Spinal cord (tissue), 10 donors: ENCODE results near the gene CD151. TPM values are rescaled to one million over a fixed set of nuclear protein-coding genes. Genes with fewer than 3 reads are reported as not detected.

Experiments
- DNase-seq, 6 donors: peaks; one replicate each; pipeline versions ENCODE4 v3.0.0 to v3.0.0-alpha.2; 2013 to 2015; ENCODE audit warnings: low spot score in 6 of 6, low read depth in 4 of 6
- H3K27ac ChIP-seq: one replicate; pipeline ENCODE4 v1.5.1; 2013; ENCODE audit warnings: low read depth, low read length, control low read depth
- H3K27me3 ChIP-seq: one replicate; pipeline ENCODE4 v1.6.1; 2013; ENCODE audit warnings: low read length; ENCODE audit not compliant: control insufficient read depth, insufficient read depth
- H3K36me3 ChIP-seq: one replicate; pipeline ENCODE4 v1.6.1; 2013; ENCODE audit warnings: low read length; ENCODE audit not compliant: control insufficient read depth, insufficient read depth
- H3K4me1 ChIP-seq: one replicate; pipeline ENCODE4 v1.6.1; 2013; ENCODE audit warnings: low read length; ENCODE audit not compliant: control insufficient read depth, insufficient read depth
- H3K4me3 ChIP-seq: one replicate; pipeline ENCODE4 v1.5.1; 2013; ENCODE audit warnings: low read depth, low read length, control low read depth
- H3K9me3 ChIP-seq: one replicate; pipeline ENCODE4 v1.6.1; 2013; ENCODE audit warnings: low read length; ENCODE audit not compliant: control insufficient read depth, insufficient read depth
- WGBS: methylation state at CpG from one replicate; pipeline ENCODE4 v1.1.5; 2013; ENCODE audit warnings: missing lambda C conversion rate; ENCODE audit not compliant: insufficient coverage; 5-methylcytosine and 5-hydroxymethylcytosine counted together
- polyA plus RNA-seq, 2 donors: library from polyadenylated mRNA; unstranded; fragments of 120-200 nt; gene quantifications; one replicate each; pipeline ENCODE4 v1.2.1, GENCODE V29; 2013; ENCODE audit not compliant: insufficient read length in 2 of 2
- small RNA-seq: library from RNA; depleted of rRNA; stranded (forward); fragments of <200 nt; gene quantifications from one replicate; pipeline ENCODE3, GENCODE V24; 2014; ENCODE audit warnings: low replicate concordance
- total RNA-seq, 2 donors: library from RNA; depleted of rRNA in 1 of 2; stranded (reverse); fragments of 120-200 nt in 1 of 2; fragments of >200 nt in 1 of 2; gene quantifications; one replicate each; pipeline versions ENCODE4 v1.2.3 to v1.2.4, GENCODE V29; 2013 to 2014
- donor health status: healthy.

Gene CD151
- total and polyA plus RNA-seq, 4 donors = 71.8 to 185 (median 115) TPM

DNA sequence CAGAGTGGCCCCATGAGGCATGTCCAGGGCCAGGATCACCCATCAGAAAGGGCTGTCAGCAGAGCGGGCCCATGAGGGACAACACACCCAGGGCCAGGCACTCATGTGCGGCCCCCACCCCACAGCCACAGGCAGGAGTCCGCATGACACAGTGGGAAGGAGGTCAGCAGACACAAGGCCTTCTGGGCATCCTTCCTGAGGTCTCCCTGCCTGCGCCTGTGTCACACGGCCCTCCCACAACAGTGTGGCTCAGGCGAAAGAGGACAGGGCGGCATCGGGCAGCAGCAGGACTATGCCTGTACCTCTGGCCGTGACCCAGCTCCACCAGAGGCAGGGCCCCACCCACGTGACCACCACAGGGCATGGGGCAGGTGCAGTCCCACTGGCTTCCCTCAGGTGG lies 50.8 kb downstream of the CD151 start:
- Histone ChIP-seq H3K27ac (no peak overlapping the region), H3K9me3 (no peaks in the 10 kb centered on the region), H3K36me3 (peaks cover 92% of the 10 kb centered on the region), H3K4me3 (no peak overlapping the region), H3K4me1 (peaks cover 7% of the 10 kb centered on the region), H3K27me3 (no peaks in the 10 kb centered on the region)
- DNase-seq = no peak
- WGBS = 84% methylated on average over 9 of the region's 10 CpGs

- peaks cover 94% of the 10 kb centered on the region for H3K36me3 ChIP-seq
- H3K4me3 ChIP-seq = no peak overlapping the region
- WGBS = 88% methylated on average over 16 of the region's 16 CpGs
- H3K27ac ChIP-seq = no peak overlapping the region
- no peak for DNase-seq
- H3K27me3 ChIP-seq = no peaks in the 10 kb centered on the region
- peaks cover 17% of the 10 kb centered on the region for H3K4me1 ChIP-seq
- H3K9me3 ChIP-seq = no peaks in the 10 kb centered on the region
These were observed 51.9 kb downstream of the CD151 start for GRCh38 chr11:884578-885070.

GRCh38 chr11:886568-886967 lies 53.8 kb downstream of the CD151 start:
- no peak for DNase-seq
- 94% methylated on average over 17 of the region's 17 CpGs for WGBS
- no peak overlapping the region for H3K27ac ChIP-seq
- peaks cover 36% of the 10 kb centered on the region for H3K4me1 ChIP-seq
- no peaks in the 10 kb centered on the region for H3K9me3 ChIP-seq
- H3K27me3 ChIP-seq = no peaks in the 10 kb centered on the region
- peaks cover 96% of the 10 kb centered on the region for H3K36me3 ChIP-seq
- no peak overlapping the region for H3K4me3 ChIP-seq

DNA sequence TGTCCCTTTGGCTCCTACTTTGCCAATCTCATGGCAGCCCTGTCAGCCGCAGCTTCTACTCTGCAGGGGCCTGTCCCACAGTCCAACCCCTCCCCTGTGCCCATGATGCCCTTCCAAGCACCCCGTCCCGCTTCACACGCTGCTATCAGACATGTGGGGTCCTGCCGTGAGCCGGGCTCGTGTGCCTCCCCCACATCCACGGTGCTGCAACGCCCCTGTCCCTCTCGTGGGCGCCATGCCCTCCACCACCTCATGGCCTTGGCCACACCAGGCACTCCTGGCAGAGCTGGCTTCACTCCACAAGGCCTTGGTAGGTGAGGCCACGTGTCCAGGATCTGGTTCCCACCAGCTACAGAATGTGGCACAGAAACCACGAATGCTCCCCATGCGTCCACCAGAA lies 54.8 kb downstream of the CD151 start:
- Histone ChIP-seq H3K27ac (no peak overlapping the region), H3K36me3 (peaks cover 94% of the 10 kb centered on the region)
- 88% methylated on average over 14 of the region's 14 CpGs for WGBS

More for the DNA sequence above, 54.8 kb downstream of the CD151 start:
- H3K9me3 ChIP-seq = no peaks in the 10 kb centered on the region
- H3K27me3 ChIP-seq = no peaks in the 10 kb centered on the region
- H3K4me3 ChIP-seq = no peak overlapping the region
- H3K4me1 ChIP-seq = peaks cover 46% of the 10 kb centered on the region
- DNase-seq = no peak

Small RNA genes within 50 kb of the gene (small RNA-seq; reads per million reads assigned to genes)
- gene SNORA52 = not detected

Other genes starting within 250 kb of the CD151 start
- 10 to 100 TPM in 1 of 2 donors, 1 to 10 TPM in 1; 3.9 to 16.8 TPM for gene IRF7, start 217.0 kb upstream of the CD151 start, total RNA-seq
- 10 to 100 TPM; 10.4 to 17.1 TPM for gene IRF7, start 217.0 kb upstream of the CD151 start, polyA plus RNA-seq
- gene CDHR5, start 208.0 kb upstream of the CD151 start, total RNA-seq = 1 to 10 TPM in 1 of 2 donors, not detected in 1; 2.5 TPM
- gene CDHR5, start 208.0 kb upstream of the CD151 start, polyA plus RNA-seq = 1 to 10 TPM in 1 of 2 donors, under 1 TPM in 1; 0.71 to 1.5 TPM
- under 1 TPM in 1 of 2 donors, not detected in 1; 0.88 TPM for gene SCT, start 205.8 kb upstream of the CD151 start, total RNA-seq
- gene SCT, start 205.8 kb upstream of the CD151 start, polyA plus RNA-seq = 1 to 10 TPM in 1 of 2 donors, not detected in 1; 1.4 TPM
- under 1 TPM in 1 of 2 donors, not detected in 1; 0.72 TPM for gene DRD4, start 195.7 kb upstream of the CD151 start, total RNA-seq
- gene DRD4, start 195.7 kb upstream of the CD151 start, polyA plus RNA-seq = 1 to 10 TPM; 5.4 to 5.6 TPM
- gene DEAF1, start 137.7 kb upstream of the CD151 start, total RNA-seq = 10 to 100 TPM; 45.3 to 77.8 TPM
- 100 to 1,000 TPM; 230 to 242 TPM for gene DEAF1, start 137.7 kb upstream of the CD151 start, polyA plus RNA-seq
- 10 to 100 TPM; 10.0 to 20.1 TPM for gene TMEM80, start 137.1 kb upstream of the CD151 start, total RNA-seq
- 10 to 100 TPM; 25.8 to 38.9 TPM for gene TMEM80, start 137.1 kb upstream of the CD151 start, polyA plus RNA-seq
- gene EPS8L2, start 126.7 kb upstream of the CD151 start, total RNA-seq = 1 to 10 TPM; 4.5 to 8.6 TPM
- gene EPS8L2, start 126.7 kb upstream of the CD151 start, polyA plus RNA-seq = 10 to 100 TPM; 11.3 to 15.1 TPM
- gene TALDO1, start 85.5 kb upstream of the CD151 start, total RNA-seq = 100 to 1,000 TPM; 104 to 124 TPM
- 100 to 1,000 TPM; 158 to 160 TPM for gene TALDO1, start 85.5 kb upstream of the CD151 start, polyA plus RNA-seq
- gene GATD1, start 55.5 kb upstream of the CD151 start, total RNA-seq = 10 to 100 TPM; 22.8 to 44.4 TPM
- gene GATD1, start 55.5 kb upstream of the CD151 start, polyA plus RNA-seq = 100 to 1,000 TPM in 1 of 2 donors, 10 to 100 TPM in 1; 97.4 to 133 TPM
- gene CEND1, start 42.9 kb upstream of the CD151 start, total RNA-seq = 10 to 100 TPM; 13.0 to 23.4 TPM
- gene CEND1, start 42.9 kb upstream of the CD151 start, polyA plus RNA-seq = 100 to 1,000 TPM; 162 to 176 TPM
- 10 to 100 TPM; 17.5 to 17.6 TPM for gene SLC25A22, start 34.7 kb upstream of the CD151 start, total RNA-seq
- 10 to 100 TPM; 55.0 to 69.2 TPM for gene SLC25A22, start 34.7 kb upstream of the CD151 start, polyA plus RNA-seq
- gene PIDD1, start 27.7 kb upstream of the CD151 start, total RNA-seq = 1 to 10 TPM; 5.4 to 8.9 TPM
- 10 to 100 TPM; 21.2 to 28.9 TPM for gene PIDD1, start 27.7 kb upstream of the CD151 start, polyA plus RNA-seq
- 1,000 to 10,000 TPM in 1 of 2 donors, 100 to 1,000 TPM in 1; 139 to 1,150 TPM for gene RPLP2, start 23.0 kb upstream of the CD151 start, total RNA-seq
- 100 to 1,000 TPM; 862 to 919 TPM for gene RPLP2, start 23.0 kb upstream of the CD151 start, polyA plus RNA-seq
- gene PNPLA2, start 14.0 kb upstream of the CD151 start, total RNA-seq = 10 to 100 TPM in 1 of 2 donors, 1 to 10 TPM in 1; 9.1 to 18.2 TPM
- gene PNPLA2, start 14.0 kb upstream of the CD151 start, polyA plus RNA-seq = 10 to 100 TPM; 38.8 to 49.9 TPM
- gene CRACR2B, start 5.0 kb upstream of the CD151 start, total RNA-seq = 1 to 10 TPM; 2.4 to 9.4 TPM
- gene CRACR2B, start 5.0 kb upstream of the CD151 start, polyA plus RNA-seq = 10 to 100 TPM in 1 of 2 donors, 1 to 10 TPM in 1; 7.4 to 12.1 TPM
- gene POLR2L, start 9.6 kb downstream of the CD151 start, total RNA-seq = 100 to 1,000 TPM in 1 of 2 donors, 10 to 100 TPM in 1; 34.7 to 160 TPM
- gene POLR2L, start 9.6 kb downstream of the CD151 start, polyA plus RNA-seq = 100 to 1,000 TPM; 118 to 130 TPM
- gene TSPAN4, start 9.9 kb downstream of the CD151 start, total RNA-seq = 100 to 1,000 TPM in 1 of 2 donors, 10 to 100 TPM in 1; 27.2 to 151 TPM
- gene TSPAN4, start 9.9 kb downstream of the CD151 start, polyA plus RNA-seq = 10 to 100 TPM; 57.4 to 99.8 TPM
- gene CHID1, start 77.9 kb downstream of the CD151 start, total RNA-seq = 10 to 100 TPM; 36.1 to 63.0 TPM
- gene CHID1, start 77.9 kb downstream of the CD151 start, polyA plus RNA-seq = 100 to 1,000 TPM in 1 of 2 donors, 10 to 100 TPM in 1; 98.8 to 105 TPM
- 10 to 100 TPM; 46.4 to 55.3 TPM for gene AP2A2, start 92.9 kb downstream of the CD151 start, total RNA-seq
- gene AP2A2, start 92.9 kb downstream of the CD151 start, polyA plus RNA-seq = 100 to 1,000 TPM; 109 to 132 TPM
- not detected for gene MUC6, start 203.8 kb downstream of the CD151 start, total RNA-seq
- gene MUC6, start 203.8 kb downstream of the CD151 start, polyA plus RNA-seq = 1 to 10 TPM; 1.3 to 2.2 TPM
- not detected for gene MUC2, start 241.9 kb downstream of the CD151 start, total RNA-seq
- not detected for gene MUC2, start 241.9 kb downstream of the CD151 start, polyA plus RNA-seq